HL-60 (cell line): ENCODE measurements around the gene CRYGS.

Source experiments
- DNase-seq, 2 experiments: peaks; one replicate each; pipeline ENCODE4 v3.0.0-alpha.2; 2010 to 2020; ENCODE audit warnings: low read depth in 1 of 2, low spot score in 1 of 2
- H3K27ac ChIP-seq: fragments of 250-450 bp; sonication (Bioruptor Pico); replicated peaks from 2 replicates; pipeline ENCODE4 v1.5.1; 2020; ENCODE audit warnings: mild to moderate bottlenecking, moderate library complexity
- H3K27me3 ChIP-seq: fragments of 250-450 bp; sonication (Bioruptor Pico); 2 replicates; pipeline ENCODE4 v1.5.1; 2021; ENCODE audit warnings: mild to moderate bottlenecking, moderate library complexity; ENCODE audit not compliant: insufficient read depth, poor library complexity, severe bottlenecking
- H3K4me3 ChIP-seq: replicated peaks from 2 replicates; pipeline ENCODE4 v1.5.1; 2011; ENCODE audit warnings: mild to moderate bottlenecking, control low read depth, low read length; ENCODE audit not compliant: insufficient read depth
- CTCF ChIP-seq: IDR thresholded peaks from one replicate; pipeline ENCODE4 v1.5.1; 2011; ENCODE audit warnings: low read length, control low read depth, inconsistent platforms; ENCODE audit not compliant: insufficient read depth
- GABPA ChIP-seq: IDR thresholded peaks from 2 replicates; pipeline ENCODE4 v1.6.1; 2012; ENCODE audit warnings: low read depth
- POLR2AphosphoS5 ChIP-seq: IDR thresholded peaks from 2 replicates; pipeline ENCODE4 v1.6.1; 2012; ENCODE audit warnings: low read depth
- SPI1 ChIP-seq: IDR thresholded peaks from 2 replicates; pipeline ENCODE4 v1.6.1; 2012; ENCODE audit warnings: low read depth, mild to moderate bottlenecking, borderline replicate concordance
- TF ChIP-seq, protein P1 (sequence below): IDR thresholded peaks from 2 replicates; pipeline ENCODE4 v1.6.1; 2012; ENCODE audit warnings: low read depth; ENCODE audit not compliant: insufficient replicate concordance

Gene CRYGS

DNA sequence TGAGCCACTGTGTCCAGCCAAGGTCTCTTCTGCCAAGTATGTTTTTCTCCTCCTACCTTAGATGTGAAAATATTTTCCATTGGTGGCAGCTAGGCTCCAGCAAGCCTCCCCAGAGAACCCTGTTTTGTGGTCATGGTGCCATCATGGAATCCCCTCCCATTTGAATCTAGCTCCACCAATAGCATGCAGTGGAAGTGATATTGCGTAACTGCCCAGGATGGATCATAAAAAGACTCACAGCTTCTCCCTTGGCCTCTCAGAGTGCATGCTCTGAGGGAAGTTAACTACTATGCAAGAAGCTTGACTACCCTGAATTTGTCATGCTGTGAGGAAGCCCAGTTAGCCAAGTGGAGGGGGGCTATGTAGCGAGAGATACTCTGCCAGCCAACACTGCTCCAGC is 27.5 kb downstream of the CRYGS start:
- Histone ChIP-seq H3K27me3 (no peaks in the 10 kb centered on the region), H3K27ac (peak overlapping the region; percentile 90), H3K4me3 (no peak overlapping the region)
- TF ChIP-seq CTCF, result no peak
- TF ChIP-seq, protein P1, sequence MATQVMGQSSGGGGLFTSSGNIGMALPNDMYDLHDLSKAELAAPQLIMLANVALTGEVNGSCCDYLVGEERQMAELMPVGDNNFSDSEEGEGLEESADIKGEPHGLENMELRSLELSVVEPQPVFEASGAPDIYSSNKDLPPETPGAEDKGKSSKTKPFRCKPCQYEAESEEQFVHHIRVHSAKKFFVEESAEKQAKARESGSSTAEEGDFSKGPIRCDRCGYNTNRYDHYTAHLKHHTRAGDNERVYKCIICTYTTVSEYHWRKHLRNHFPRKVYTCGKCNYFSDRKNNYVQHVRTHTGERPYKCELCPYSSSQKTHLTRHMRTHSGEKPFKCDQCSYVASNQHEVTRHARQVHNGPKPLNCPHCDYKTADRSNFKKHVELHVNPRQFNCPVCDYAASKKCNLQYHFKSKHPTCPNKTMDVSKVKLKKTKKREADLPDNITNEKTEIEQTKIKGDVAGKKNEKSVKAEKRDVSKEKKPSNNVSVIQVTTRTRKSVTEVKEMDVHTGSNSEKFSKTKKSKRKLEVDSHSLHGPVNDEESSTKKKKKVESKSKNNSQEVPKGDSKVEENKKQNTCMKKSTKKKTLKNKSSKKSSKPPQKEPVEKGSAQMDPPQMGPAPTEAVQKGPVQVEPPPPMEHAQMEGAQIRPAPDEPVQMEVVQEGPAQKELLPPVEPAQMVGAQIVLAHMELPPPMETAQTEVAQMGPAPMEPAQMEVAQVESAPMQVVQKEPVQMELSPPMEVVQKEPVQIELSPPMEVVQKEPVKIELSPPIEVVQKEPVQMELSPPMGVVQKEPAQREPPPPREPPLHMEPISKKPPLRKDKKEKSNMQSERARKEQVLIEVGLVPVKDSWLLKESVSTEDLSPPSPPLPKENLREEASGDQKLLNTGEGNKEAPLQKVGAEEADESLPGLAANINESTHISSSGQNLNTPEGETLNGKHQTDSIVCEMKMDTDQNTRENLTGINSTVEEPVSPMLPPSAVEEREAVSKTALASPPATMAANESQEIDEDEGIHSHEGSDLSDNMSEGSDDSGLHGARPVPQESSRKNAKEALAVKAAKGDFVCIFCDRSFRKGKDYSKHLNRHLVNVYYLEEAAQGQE, result no peak
- no peak for TF ChIP-seq SPI1
- no peak for TF ChIP-seq GABPA
- TF ChIP-seq POLR2AphosphoS5, result no peak
- peak in 1 of 2 experiments; percentile 49 for DNase-seq

DNA sequence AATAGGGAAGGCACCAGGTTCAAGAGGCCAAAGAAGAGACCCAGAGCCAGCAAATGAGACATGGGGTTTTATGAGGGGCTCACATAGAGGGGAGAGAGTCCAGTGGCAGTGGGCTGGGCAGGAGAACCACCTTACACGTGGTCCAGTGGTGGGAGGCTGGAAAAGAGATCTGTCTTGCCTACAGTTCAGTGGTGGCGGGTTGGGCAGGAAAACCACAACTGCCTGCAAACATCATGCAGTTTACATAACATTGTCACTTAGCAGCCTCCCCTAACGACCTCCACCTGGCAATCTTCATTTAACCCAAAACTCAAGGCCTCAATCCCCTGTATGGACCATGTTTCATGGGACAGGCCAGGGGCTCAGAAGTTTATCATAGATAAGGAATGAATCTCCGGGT is 29.1 kb downstream of the CRYGS start:
- no peaks in the 10 kb centered on the region for H3K27me3 ChIP-seq
- peak overlapping the region; percentile 90 for H3K27ac ChIP-seq
- DNase-seq, result peak in 1 of 2 experiments; percentile 90
- TF ChIP-seq SPI1 (no peak), POLR2AphosphoS5 (peak; percentile 90)
- no peak overlapping the region for H3K4me3 ChIP-seq

- DNase-seq, result peak in 1 of 2 experiments; percentile 63
- Histone ChIP-seq H3K27me3 (no peaks in the 10 kb centered on the region), H3K4me3 (no peak overlapping the region), H3K27ac (peak overlapping the region; percentile 90)
- TF ChIP-seq CTCF, result peak; percentile 32
- no peak for TF ChIP-seq GABPA
These were observed 29.7 kb downstream of the CRYGS start for GRCh38 chr3:186514296-186515002.

DNA sequence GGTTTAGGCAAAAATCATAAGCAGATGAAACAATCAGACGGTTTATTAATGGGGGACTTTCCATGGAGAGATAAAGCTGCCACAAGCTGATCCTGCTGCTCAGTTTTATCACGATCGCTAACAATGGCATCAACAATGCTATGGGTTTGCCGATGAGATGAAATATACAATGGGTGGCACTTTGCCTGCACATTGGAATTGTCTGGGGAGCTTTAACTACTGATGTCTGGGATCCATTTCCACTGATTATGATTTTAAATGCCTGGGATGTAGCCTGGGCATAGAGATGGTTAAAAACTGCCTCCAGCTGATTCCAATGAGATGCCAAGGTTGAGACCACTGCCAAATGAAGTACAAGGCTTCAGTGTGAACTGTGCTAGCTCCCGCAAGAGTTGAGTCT is 30.8 kb downstream of the CRYGS start:
- no peak overlapping the region for H3K27ac ChIP-seq
- no peak overlapping the region for H3K4me3 ChIP-seq
- no peaks in the 10 kb centered on the region for H3K27me3 ChIP-seq
- no peak for DNase-seq
- TF ChIP-seq POLR2AphosphoS5 (no peak), GABPA (no peak), SPI1 (no peak), CTCF (no peak)
- TF ChIP-seq, protein P1, result no peak
